Activated CD8-positive, alpha-beta T cell treated with anti-CD3 and anti-CD28 coated beads for 36 hours (primary cell): ENCODE data around the gene SYNJ1. TPM values are rescaled to one million over a fixed set of nuclear protein-coding genes. Genes with fewer than 3 reads are reported as not detected.
"Not testable (repeated sequence)": the region's sequence is repeated elsewhere in the genome, so short reads cannot be mapped to it uniquely, and the experiment has no call there.

ENCODE experiments used
- ATAC-seq: fragments of 200-7000 bp; cut with Tn5 transposase; one replicate; pipeline ENCODE4 v1.10.0; 2021; ENCODE audit warnings: mild to moderate bottlenecking, moderate library complexity
- CTCF ChIA-PET: fragments of 350-600 bp; sonication (Branson Sonifier 250); formaldehyde crosslinking; loops from one replicate; lab custom pipeline; 2021; ENCODE audit warnings: antibody characterized with exemption; lab: Charles Lee
- POLR2A ChIA-PET: fragments of 350-600 bp; sonication (Branson Sonifier 250); formaldehyde crosslinking; loops from one replicate; lab custom pipeline; 2021; ENCODE audit warnings: antibody characterized with exemption; lab: Charles Lee
- DNase-seq: peaks from one replicate; pipeline ENCODE4 v3.0.0-alpha.2; 2020
- H3K27ac Mint-ChIP-seq: one replicate; pipeline ENCODE4 v1.8.0; 2021; ENCODE audit warnings: mild to moderate bottlenecking, mixed read lengths
- H3K27me3 Mint-ChIP-seq: one replicate; pipeline ENCODE4 v1.8.0; 2021; ENCODE audit warnings: mixed read lengths
- H3K36me3 Mint-ChIP-seq: one replicate; pipeline ENCODE4 v1.8.0; 2021; ENCODE audit warnings: low read depth, mixed read lengths
- H3K4me1 Mint-ChIP-seq: one replicate; pipeline ENCODE4 v1.8.0; 2021; ENCODE audit warnings: low read depth, mixed read lengths
- H3K4me3 Mint-ChIP-seq: one replicate; pipeline ENCODE4 v1.8.0; 2021; ENCODE audit warnings: mild to moderate bottlenecking, moderate library complexity, mixed read lengths
- H3K9me3 Mint-ChIP-seq: one replicate; pipeline ENCODE4 v1.8.0; 2021; ENCODE audit warnings: mixed read lengths
- intact Hi-C: fragments of 100-400 bp; cut with micrococcal nuclease; formaldehyde crosslinking; loops from one replicate; pipeline ENCODE4 v1.10.0; 2022
- total RNA-seq, 2 experiments: library from RNA; stranded (reverse); gene quantifications; one replicate each; pipeline ENCODE4 v1.2.3, GENCODE V29; 2021
- TF ChIP-seq, protein P1 (sequence below): fragments of 200-600 bp; IDR thresholded peaks from one replicate; pipeline ENCODE4 v1.8.0; 2022; ENCODE audit warnings: antibody characterized with exemption, mild to moderate bottlenecking

SYNJ1 gene
- total RNA-seq, 2 experiments from 2014 or later = 8.7 to 10.9 TPM

GRCh38 chr21:32645261-32646182, 82.3 kb downstream of the SYNJ1 start:
- CTCF ChIA-PET = interaction anchor here (1.2 to 1.6 kb wide), 4 partner anchors 11 to 180 kb away, joined by 3 to 6 read pairs (median 4); no protein-coding TSS in a partner anchor
- intact Hi-C loops = no loop called here
- Mint-ChIP-seq H3K9me3 (no peaks in the 10 kb centered on the region), H3K27ac (no peak overlapping the region), H3K4me3 (no peak overlapping the region), H3K36me3 (peaks cover 9% of the 10 kb centered on the region), H3K27me3 (no peaks in the 10 kb centered on the region), H3K4me1 (peaks cover 3% of the 10 kb centered on the region)
- DNase-seq (no peak), ATAC-seq (no peak)
- TF ChIP-seq, protein P1, sequence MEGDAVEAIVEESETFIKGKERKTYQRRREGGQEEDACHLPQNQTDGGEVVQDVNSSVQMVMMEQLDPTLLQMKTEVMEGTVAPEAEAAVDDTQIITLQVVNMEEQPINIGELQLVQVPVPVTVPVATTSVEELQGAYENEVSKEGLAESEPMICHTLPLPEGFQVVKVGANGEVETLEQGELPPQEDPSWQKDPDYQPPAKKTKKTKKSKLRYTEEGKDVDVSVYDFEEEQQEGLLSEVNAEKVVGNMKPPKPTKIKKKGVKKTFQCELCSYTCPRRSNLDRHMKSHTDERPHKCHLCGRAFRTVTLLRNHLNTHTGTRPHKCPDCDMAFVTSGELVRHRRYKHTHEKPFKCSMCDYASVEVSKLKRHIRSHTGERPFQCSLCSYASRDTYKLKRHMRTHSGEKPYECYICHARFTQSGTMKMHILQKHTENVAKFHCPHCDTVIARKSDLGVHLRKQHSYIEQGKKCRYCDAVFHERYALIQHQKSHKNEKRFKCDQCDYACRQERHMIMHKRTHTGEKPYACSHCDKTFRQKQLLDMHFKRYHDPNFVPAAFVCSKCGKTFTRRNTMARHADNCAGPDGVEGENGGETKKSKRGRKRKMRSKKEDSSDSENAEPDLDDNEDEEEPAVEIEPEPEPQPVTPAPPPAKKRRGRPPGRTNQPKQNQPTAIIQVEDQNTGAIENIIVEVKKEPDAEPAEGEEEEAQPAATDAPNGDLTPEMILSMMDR = no peak
- POLR2A ChIA-PET = interaction anchor here (0.6 to 1.0 kb wide), 2 partner anchors 82 to 295 kb away, joined by 3 to 4 read pairs; partner anchors contain the start of gene SYNJ1

DNA sequence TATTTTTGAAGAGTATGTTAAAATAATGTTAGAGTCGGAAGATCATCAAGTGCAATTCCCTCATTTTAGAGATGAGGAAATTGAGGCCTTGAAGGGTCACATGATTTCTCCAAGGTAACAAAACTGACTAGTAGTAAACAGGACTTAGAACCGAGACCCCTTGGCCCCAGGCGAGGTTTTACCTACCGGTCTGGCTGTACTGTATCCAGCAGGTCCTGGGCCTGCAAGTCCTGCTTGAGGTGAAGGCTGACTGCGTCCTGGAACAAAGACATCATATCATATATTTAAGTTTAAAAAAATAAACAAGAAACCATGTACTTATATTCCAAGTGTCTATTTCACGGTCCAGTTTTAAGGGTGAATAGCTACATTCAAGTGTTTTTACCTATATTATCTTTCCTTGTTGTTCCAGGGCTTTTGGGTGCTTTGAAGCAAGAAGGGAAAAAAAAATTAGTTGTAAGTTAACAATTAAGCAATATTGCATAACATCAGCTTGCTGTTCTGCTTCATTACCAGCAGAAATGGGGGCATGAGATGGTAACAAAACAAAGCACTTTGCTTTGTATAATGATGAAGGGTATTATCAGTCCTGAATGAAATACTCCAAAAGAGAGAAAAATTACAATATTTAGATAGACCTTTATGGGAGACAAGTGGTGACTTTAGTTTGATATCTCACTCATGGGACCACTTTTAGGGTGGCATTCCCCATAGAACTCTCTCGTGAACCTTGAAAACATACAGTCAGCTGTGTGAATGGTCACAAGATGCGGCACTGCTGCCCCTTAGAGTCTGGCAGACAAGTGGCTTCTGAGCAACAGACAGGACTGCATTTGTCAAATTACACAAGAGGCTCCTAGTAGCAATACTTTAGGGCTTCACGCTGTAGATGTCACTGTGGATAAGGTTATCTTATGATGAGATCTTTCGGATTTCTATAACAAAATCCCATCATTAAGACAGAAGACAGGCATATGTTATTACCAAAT, 85.8 kb downstream of the SYNJ1 start:
- Mint-ChIP-seq H3K4me1 (no peaks in the 10 kb centered on the region), H3K4me3 (no peak overlapping the region), H3K36me3 (peaks cover 12% of the 10 kb centered on the region), H3K9me3 (no peaks in the 10 kb centered on the region), H3K27ac (no peak overlapping the region), H3K27me3 (no peaks in the 10 kb centered on the region)
- ATAC-seq (no peak), DNase-seq (no peak)
- CTCF ChIA-PET = interaction anchor here (1.5 kb wide), 1 partner anchor 184 kb away, joined by 3 read pairs; no protein-coding TSS in a partner anchor
- intact Hi-C loops = no loop called here
- POLR2A ChIA-PET = interaction anchor here (0.6 kb wide), 1 partner anchor 85 kb away, joined by 3 read pairs; no protein-coding TSS in a partner anchor
- TF ChIP-seq, protein P1 = no peak

- Mint-ChIP-seq H3K4me1 (peaks cover 3% of the 10 kb centered on the region), H3K27ac (no peak overlapping the region), H3K36me3 (peaks cover 2% of the 10 kb centered on the region), H3K4me3 (no peak overlapping the region), H3K9me3 (no peaks in the 10 kb centered on the region), H3K27me3 (peaks cover 13% of the 10 kb centered on the region)
- no peak for ATAC-seq
- DNase-seq = no peak
- intact Hi-C loops = no loop called here
- POLR2A ChIA-PET = interaction anchor here (0.7 kb wide), 1 partner anchor 117 kb away, joined by 3 read pairs; no protein-coding TSS in a partner anchor
- TF ChIP-seq, protein P1 = no peak
- CTCF ChIA-PET = interaction anchor here (0.8 to 1.2 kb wide), 2 partner anchors 19 to 26 kb away, joined by 3 to 4 read pairs; no protein-coding TSS in a partner anchor
These were observed 101.1 kb downstream of the SYNJ1 start for GRCh38 chr21:32626621-32627196.

- H3K27ac Mint-ChIP-seq, ATAC-seq, intact Hi-C loops, H3K4me1 Mint-ChIP-seq, H3K9me3 Mint-ChIP-seq, H3K4me3 Mint-ChIP-seq, H3K36me3 Mint-ChIP-seq, DNase-seq: not testable (repeated sequence)
- peaks cover 16% of the 10 kb centered on the region for H3K27me3 Mint-ChIP-seq
- POLR2A ChIA-PET = interaction anchor here (0.7 kb wide), 1 partner anchor 153 kb away, joined by 3 read pairs; the partner anchor contains the start of gene PAXBP1
- CTCF ChIA-PET = interaction anchor here (0.9 kb wide), 1 partner anchor 40 kb away, joined by 3 read pairs; no protein-coding TSS in a partner anchor
These were observed 109.6 kb downstream of the SYNJ1 start for GRCh38 chr21:32618218-32618617.
